Activated CD4-positive, alpha-beta memory T cell treated with anti-CD3 and anti-CD28 coated beads, Interleukin-2, amount 10 ng/mL, durations not matched to agents 7 days and 5 days (primary cell): Measurements from ENCODE around the gene NFASC. TPM values are rescaled to one million over a fixed set of nuclear protein-coding genes. Genes with fewer than 3 reads are reported as not detected.

Experiments used
- CTCF ChIA-PET: fragments of 350-600 bp; sonication (Branson Sonifier 250); formaldehyde crosslinking; loops from one replicate; lab custom pipeline; 2021; ENCODE audit warnings: antibody characterized with exemption, inconsistent platforms; lab: Charles Lee
- POLR2A ChIA-PET: fragments of 350-600 bp; sonication (Branson Sonifier 250); formaldehyde crosslinking; loops from one replicate; lab custom pipeline; 2021; ENCODE audit warnings: antibody characterized with exemption; lab: Charles Lee
- DNase-seq: peaks from one replicate; pipeline ENCODE4 v3.0.0-alpha.2; 2020
- H3K27ac Mint-ChIP-seq: one replicate; pipeline ENCODE4 v1.8.0; 2021; ENCODE audit warnings: mild to moderate bottlenecking, mixed read lengths
- H3K27me3 Mint-ChIP-seq: one replicate; pipeline ENCODE4 v1.8.0; 2021; ENCODE audit warnings: mixed read lengths
- H3K36me3 Mint-ChIP-seq: one replicate; pipeline ENCODE4 v1.8.0; 2021; ENCODE audit warnings: low read depth, mixed read lengths
- H3K4me1 Mint-ChIP-seq: one replicate; pipeline ENCODE4 v1.8.0; 2021; ENCODE audit warnings: mixed read lengths
- H3K4me3 Mint-ChIP-seq: one replicate; pipeline ENCODE4 v1.8.0; 2021; ENCODE audit warnings: mild to moderate bottlenecking, mixed read lengths
- H3K9me3 Mint-ChIP-seq: one replicate; pipeline ENCODE4 v1.8.0; 2021; ENCODE audit warnings: mixed read lengths
- total RNA-seq, 2 experiments: library from RNA; stranded (reverse); gene quantifications; one replicate each; pipeline ENCODE4 v1.2.3, GENCODE V29; 2021

The NFASC gene
- total RNA-seq, 2 experiments from 2014 or later, result 0.10 to 0.40 TPM

DNA sequence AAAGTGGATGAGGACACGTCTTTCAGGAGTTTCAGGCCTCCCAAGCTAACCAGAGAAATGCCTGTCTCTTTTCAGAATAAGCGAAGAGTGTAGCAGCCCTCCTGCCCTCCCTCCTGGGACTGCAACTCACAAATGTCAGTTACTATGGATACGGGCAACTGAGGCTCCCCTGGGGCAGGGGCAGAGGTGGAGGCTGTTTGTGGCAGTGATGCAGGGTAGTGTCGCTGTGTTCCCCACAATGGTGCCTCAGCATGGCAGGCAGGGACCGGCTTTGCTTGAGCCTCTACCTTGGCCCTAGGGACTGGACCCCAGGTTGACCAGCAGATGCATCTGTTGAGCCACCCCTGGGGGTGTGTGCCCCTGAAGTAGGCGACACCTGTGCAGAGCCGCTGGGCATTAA, 10.2 kb downstream of the NFASC start:
- Mint-ChIP-seq H3K36me3 (no peaks in the 10 kb centered on the region), H3K9me3 (no peaks in the 10 kb centered on the region), H3K4me3 (no peak overlapping the region), H3K4me1 (no peaks in the 10 kb centered on the region), H3K27me3 (peaks cover 27% of the 10 kb centered on the region), H3K27ac (no peak overlapping the region)
- DNase-seq, result no peak
- ChIA-PET POLR2A (no interaction called here), CTCF (no interaction called here)

DNA sequence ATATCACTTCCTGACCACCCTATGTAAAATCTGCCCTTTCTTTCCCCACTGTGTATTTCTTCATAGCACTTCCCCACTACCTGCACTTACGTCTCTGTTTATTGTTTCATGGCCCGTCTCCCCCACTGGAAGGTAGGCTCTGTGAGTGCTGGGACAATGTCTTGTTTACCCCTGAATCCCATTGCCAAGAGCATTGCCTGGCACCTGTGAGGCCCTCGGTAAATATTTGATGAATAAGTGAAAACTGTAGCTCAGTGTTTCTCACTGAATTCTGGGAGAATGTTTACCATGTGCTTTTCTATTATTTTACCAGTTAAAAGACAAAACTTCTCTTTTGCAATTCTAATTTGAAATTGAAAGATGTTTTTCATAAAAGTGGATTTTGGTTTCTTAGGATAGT, 11.8 kb downstream of the NFASC start:
- H3K27ac Mint-ChIP-seq, result no peak overlapping the region
- DNase-seq, result no peak
- H3K4me1 Mint-ChIP-seq, result no peaks in the 10 kb centered on the region
- peaks cover 26% of the 10 kb centered on the region for H3K27me3 Mint-ChIP-seq
- no peaks in the 10 kb centered on the region for H3K36me3 Mint-ChIP-seq
- ChIA-PET CTCF (no interaction called here), POLR2A (no interaction called here)
- H3K9me3 Mint-ChIP-seq, result no peaks in the 10 kb centered on the region
- no peak overlapping the region for H3K4me3 Mint-ChIP-seq

DNA sequence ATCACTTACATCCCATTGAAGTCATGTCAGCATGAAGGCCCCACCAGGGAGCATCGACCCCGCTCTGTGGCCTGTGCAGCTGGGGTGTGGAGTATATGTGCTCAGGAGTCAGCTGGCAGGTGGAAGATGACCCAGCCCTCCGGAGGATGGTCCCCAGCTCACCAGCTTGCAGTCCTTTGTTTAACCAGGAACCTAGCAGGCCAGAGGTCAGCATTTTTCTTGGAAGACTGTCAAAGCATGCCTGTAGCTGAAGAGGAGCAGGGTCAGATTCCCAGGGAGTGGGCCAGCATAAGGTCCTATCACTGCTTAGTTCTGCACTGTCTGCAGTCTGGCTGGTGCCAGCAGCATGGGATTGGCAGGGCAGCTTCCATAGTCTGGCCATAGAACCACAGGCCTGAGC, 12.7 kb downstream of the NFASC start:
- DNase-seq, result no peak
- no peaks in the 10 kb centered on the region for H3K9me3 Mint-ChIP-seq
- H3K4me1 Mint-ChIP-seq, result no peaks in the 10 kb centered on the region
- no peak overlapping the region for H3K4me3 Mint-ChIP-seq
- POLR2A ChIA-PET, result no interaction called here
- no peaks in the 10 kb centered on the region for H3K36me3 Mint-ChIP-seq
- no peak overlapping the region for H3K27ac Mint-ChIP-seq
- CTCF ChIA-PET, result no interaction called here
- peaks cover 25% of the 10 kb centered on the region for H3K27me3 Mint-ChIP-seq

DNA sequence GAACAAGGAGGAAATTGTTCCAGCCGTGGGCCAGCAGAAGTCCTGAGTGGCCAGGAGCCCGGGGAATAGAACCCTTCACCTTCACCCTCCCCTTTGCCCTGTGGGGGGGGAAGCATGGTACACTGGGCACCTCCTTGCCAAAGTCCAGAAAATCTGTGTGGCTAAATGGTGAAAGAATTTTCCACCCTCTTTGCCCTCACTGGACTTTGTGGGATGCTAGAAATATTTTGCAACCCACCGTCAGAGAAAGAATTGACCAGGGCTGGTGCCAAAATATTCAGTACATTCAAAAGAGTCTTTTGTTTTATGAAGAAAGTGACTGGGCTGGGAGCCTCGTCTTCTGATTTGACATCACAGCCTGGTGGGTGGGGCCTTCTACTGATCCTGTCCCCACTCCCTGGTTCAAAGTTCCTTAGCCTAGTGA, 14.6 kb downstream of the NFASC start:
- ChIA-PET POLR2A (no interaction called here), CTCF (interaction anchor here (1.5 kb wide), 1 partner anchor 78 kb away, joined by 4 read pairs; no protein-coding TSS in a partner anchor)
- Mint-ChIP-seq H3K36me3 (no peaks in the 10 kb centered on the region), H3K27me3 (peaks cover 27% of the 10 kb centered on the region), H3K27ac (no peak overlapping the region), H3K9me3 (no peaks in the 10 kb centered on the region), H3K4me3 (no peak overlapping the region), H3K4me1 (no peaks in the 10 kb centered on the region)
- DNase-seq, result no peak

DNA sequence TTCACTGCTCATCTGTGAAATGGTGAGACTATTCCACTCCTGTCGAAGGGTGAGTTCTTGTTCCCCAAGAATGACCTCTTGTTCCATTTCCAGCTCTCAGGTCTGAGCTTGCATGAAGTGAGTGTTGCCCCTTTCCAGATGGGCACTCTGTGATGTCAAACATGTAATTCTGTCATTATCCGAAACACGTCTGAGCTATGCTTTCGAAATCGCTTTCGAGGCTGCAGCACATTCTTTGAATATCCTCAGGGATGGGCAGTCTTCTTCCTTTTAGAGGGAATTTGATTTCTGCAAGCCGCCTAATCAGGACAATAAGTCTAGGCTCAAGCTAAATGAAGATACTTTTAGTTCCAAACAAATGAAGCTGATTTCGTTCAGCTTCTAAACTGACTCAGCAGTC, 15.1 kb downstream of the NFASC start:
- Mint-ChIP-seq H3K4me3 (no peak overlapping the region), H3K27me3 (peaks cover 28% of the 10 kb centered on the region), H3K27ac (no peak overlapping the region), H3K9me3 (no peaks in the 10 kb centered on the region), H3K36me3 (no peaks in the 10 kb centered on the region), H3K4me1 (no peaks in the 10 kb centered on the region)
- CTCF ChIA-PET, result interaction anchor here (1.5 kb wide), 1 partner anchor 78 kb away, joined by 4 read pairs; no protein-coding TSS in a partner anchor
- no peak for DNase-seq
- POLR2A ChIA-PET, result no interaction called here

DNA sequence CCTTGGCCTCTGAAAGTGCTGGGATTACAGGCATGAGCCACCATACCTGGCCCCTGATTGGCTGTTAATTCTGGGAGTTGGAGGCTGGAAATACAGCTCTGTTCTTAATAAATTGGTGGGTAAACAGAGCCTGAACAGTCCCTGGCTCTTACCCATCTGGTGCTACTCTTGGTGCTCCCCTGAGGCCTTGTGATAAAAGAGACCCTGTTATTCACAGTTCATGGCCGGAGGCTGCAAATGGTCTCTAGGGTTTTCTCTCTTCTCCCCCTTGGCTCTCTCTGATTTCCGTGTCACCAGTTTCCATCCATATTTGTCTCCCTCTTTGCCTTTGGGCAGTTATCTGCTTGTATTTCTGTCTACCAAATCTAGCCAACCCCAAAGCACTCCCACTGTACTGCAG, 17.2 kb downstream of the NFASC start:
- no peaks in the 10 kb centered on the region for H3K36me3 Mint-ChIP-seq
- H3K9me3 Mint-ChIP-seq, result no peaks in the 10 kb centered on the region
- ChIA-PET POLR2A (no interaction called here), CTCF (interaction anchor here (0.7 kb wide), 1 partner anchor 101 kb away, joined by 3 read pairs; no protein-coding TSS in a partner anchor)
- no peaks in the 10 kb centered on the region for H3K4me1 Mint-ChIP-seq
- DNase-seq, result no peak
- no peak overlapping the region for H3K27ac Mint-ChIP-seq
- peaks cover 35% of the 10 kb centered on the region for H3K27me3 Mint-ChIP-seq
- no peak overlapping the region for H3K4me3 Mint-ChIP-seq

DNA sequence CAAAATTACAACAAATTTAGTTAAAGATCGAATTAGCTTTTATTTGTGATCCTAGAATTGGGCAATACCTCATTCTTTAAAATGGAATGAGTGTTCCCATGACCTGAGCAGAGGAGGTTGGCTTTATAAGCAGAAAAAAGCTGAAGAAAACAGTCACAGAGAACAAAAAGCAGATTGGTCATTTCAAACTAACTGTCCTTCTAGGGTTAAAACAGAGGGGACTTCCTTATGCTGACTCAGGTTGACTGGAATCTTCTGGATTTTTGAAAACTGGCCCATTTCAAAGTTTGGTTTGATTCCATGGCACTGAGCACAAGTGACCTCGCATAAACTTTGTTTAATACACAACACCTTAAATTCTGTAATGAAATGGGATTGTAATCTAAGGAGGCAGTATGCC, 17.6 kb downstream of the NFASC start:
- no peaks in the 10 kb centered on the region for H3K9me3 Mint-ChIP-seq

DNA sequence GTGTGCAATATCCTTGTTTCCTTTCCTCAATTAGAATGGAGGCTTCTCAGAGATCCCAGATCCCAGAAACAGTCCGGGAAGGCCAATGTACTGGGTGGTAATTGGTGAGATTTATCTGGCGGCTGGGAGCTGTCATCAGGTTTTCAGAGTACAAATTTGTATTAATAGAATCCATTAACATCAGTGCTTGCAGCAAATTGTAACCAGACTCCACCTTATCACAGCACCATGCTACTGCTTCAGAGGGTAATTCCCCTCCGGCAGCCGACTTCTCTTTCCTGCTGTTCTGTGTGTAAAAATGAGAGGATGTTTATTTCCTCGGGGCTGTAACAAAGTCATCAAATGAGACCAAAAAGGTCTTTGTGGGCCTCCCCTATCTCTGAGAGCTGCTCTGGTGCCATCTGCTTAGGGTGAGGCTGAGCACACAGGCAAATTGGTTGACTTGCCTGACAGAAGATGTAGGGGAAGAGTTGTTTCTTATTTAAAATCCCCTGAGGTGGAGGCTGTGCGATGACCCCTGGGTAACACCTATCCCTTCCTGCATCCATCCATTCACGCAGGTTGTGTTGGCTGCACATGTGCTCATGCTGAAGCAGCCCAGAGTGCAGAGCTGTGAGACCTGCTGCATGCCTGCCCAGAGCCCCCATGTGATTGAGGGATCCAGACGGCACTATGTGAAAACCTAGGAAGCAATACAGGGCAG, 19.2 kb downstream of the NFASC start:
- H3K27me3 Mint-ChIP-seq, result peaks cover 44% of the 10 kb centered on the region
- ChIA-PET POLR2A (no interaction called here), CTCF (no interaction called here)
- H3K9me3 Mint-ChIP-seq, result no peaks in the 10 kb centered on the region
- H3K36me3 Mint-ChIP-seq, result no peaks in the 10 kb centered on the region
- DNase-seq, result no peak
- no peaks in the 10 kb centered on the region for H3K4me1 Mint-ChIP-seq
- no peak overlapping the region for H3K27ac Mint-ChIP-seq
- H3K4me3 Mint-ChIP-seq, result no peak overlapping the region

More for the DNA sequence above, 17.6 kb downstream of the NFASC start:
- CTCF ChIA-PET, result no interaction called here
- H3K27ac Mint-ChIP-seq, result no peak overlapping the region
- DNase-seq, result no peak
- POLR2A ChIA-PET, result no interaction called here
- no peaks in the 10 kb centered on the region for H3K4me1 Mint-ChIP-seq
- H3K4me3 Mint-ChIP-seq, result no peak overlapping the region
- no peaks in the 10 kb centered on the region for H3K36me3 Mint-ChIP-seq
- peaks cover 40% of the 10 kb centered on the region for H3K27me3 Mint-ChIP-seq

DNA sequence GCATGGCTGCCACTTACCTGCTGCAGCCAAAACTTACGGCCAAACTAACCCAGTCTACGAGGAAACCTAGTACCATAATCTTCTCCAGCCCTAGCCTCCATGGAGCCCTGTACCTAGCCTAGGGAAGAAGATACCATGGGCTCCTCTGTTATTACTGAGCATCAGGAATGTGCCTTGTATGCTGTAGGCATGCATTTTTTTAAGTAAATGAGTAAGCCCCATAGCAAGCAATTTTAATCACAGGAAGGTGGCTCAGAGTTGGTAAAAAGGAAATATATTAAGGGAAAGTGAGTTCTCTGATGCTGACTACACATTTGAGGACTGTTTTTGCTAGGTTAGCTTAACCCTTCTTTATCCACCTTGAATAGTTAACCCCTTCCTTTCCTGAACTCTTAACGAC, 21.2 kb downstream of the NFASC start:
- Mint-ChIP-seq H3K4me3 (no peak overlapping the region), H3K9me3 (no peaks in the 10 kb centered on the region), H3K4me1 (no peaks in the 10 kb centered on the region), H3K36me3 (no peaks in the 10 kb centered on the region), H3K27me3 (peaks cover 53% of the 10 kb centered on the region), H3K27ac (no peak overlapping the region)
- CTCF ChIA-PET, result no interaction called here
- no peak for DNase-seq
- POLR2A ChIA-PET, result no interaction called here

DNA sequence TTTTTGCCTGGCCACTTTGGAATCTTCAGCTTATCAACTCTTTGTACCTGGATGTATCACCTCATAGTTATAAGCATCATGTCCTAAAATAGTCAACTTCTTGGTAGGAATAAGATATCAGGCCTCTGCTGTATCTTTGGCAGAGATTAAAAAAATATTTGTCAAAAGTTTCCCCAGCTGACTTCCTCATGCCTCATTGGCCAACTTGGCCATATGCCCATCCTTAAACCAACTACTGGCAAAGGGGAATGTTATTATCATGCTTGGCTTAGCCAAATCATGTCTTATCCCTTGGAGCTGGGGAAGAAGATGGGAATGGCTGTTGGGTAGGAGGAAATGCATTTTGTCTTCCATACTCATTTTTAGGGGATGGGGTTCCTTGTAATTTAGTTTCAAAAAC, 23.4 kb downstream of the NFASC start:
- Mint-ChIP-seq H3K9me3 (no peaks in the 10 kb centered on the region), H3K36me3 (no peaks in the 10 kb centered on the region), H3K27ac (no peak overlapping the region), H3K27me3 (peaks cover 42% of the 10 kb centered on the region), H3K4me1 (no peaks in the 10 kb centered on the region), H3K4me3 (no peak overlapping the region)
- ChIA-PET POLR2A (no interaction called here), CTCF (no interaction called here)
- no peak for DNase-seq

DNA sequence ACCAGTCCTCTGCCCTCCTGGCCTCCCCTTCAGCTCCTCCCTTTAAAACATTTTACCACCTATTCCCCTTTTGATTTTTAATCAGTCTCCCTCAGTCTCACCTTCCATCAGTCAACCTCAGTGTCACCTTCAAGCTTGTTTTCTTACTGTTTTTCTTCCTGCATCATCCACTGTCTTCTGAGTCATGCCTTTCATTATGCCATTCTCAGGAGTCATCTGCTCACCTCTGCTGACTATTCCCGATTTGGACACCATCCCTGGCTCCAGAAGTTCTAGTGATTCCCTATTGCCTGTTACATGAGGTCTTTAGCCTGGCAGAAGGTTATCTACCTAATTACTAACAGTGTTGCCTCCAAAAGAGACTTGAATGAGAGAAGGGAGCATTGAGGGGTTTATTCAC, 23.9 kb downstream of the NFASC start:
- Mint-ChIP-seq H3K9me3 (no peaks in the 10 kb centered on the region), H3K36me3 (no peaks in the 10 kb centered on the region), H3K4me3 (no peak overlapping the region), H3K4me1 (no peaks in the 10 kb centered on the region), H3K27ac (no peak overlapping the region), H3K27me3 (peaks cover 42% of the 10 kb centered on the region)
- POLR2A ChIA-PET, result no interaction called here
- CTCF ChIA-PET, result no interaction called here
- no peak for DNase-seq

DNA sequence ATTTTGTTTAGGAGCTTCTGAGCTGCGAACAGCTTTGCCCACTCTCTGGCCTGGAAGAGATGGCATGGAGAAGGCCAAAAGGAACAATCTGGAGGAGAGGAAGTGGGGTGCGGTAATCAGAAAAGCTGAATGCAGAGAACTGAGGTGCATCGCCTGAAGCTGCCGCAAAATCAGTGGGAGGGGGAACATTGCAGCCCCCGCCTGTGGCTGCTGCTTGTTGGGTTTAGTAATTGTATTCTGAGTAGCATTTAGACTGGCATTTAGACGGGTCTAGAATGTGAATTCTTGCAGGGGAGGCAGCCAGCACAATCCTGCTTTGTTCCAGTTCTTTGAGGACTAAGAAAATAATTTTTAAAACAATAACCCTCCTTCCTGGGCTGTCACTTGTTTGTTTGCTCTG, 25.4 kb downstream of the NFASC start:
- H3K27ac Mint-ChIP-seq, result no peak overlapping the region
- H3K27me3 Mint-ChIP-seq, result peaks cover 44% of the 10 kb centered on the region
- ChIA-PET CTCF (no interaction called here), POLR2A (no interaction called here)
- no peaks in the 10 kb centered on the region for H3K4me1 Mint-ChIP-seq
- DNase-seq, result no peak
- no peaks in the 10 kb centered on the region for H3K36me3 Mint-ChIP-seq
- H3K4me3 Mint-ChIP-seq, result no peak overlapping the region
- no peaks in the 10 kb centered on the region for H3K9me3 Mint-ChIP-seq

DNA sequence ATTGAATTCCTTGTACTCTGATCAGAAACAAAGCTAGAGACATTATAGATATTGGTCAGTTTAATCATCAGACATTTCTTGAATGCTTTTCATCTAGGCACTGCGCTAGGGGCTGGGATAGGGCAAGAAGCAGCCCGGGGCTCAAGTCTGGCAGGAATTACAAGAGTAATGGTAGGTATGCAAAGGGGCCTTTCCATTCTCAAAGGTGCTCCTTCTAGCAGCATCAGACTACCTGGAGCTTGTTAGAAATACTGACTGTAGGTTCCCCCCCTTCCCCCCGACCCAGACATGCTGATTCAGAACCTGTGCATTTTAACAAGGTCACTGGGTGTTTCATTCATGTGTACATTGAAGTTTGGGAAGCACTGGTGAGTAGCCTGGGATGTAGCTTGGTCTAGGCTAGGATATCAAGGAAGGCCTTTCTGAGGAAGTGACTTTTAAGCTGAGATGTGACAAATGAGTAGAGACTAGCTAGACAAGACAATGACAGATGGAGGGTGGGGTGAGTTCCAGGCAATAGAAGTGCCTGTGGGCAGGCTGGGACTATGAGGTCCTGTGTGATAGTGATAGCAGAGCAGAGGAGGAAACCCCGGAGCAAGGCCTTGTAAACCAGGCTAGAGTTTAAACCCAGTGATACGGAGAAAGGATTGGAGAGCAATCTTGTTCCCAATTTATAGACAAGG, 26.3 kb downstream of the NFASC start:
- no peak for DNase-seq
- Mint-ChIP-seq H3K4me3 (no peak overlapping the region), H3K9me3 (no peaks in the 10 kb centered on the region), H3K27ac (no peak overlapping the region), H3K36me3 (no peaks in the 10 kb centered on the region), H3K4me1 (no peaks in the 10 kb centered on the region), H3K27me3 (peaks cover 43% of the 10 kb centered on the region)
- POLR2A ChIA-PET, result no interaction called here
- CTCF ChIA-PET, result no interaction called here

DNA sequence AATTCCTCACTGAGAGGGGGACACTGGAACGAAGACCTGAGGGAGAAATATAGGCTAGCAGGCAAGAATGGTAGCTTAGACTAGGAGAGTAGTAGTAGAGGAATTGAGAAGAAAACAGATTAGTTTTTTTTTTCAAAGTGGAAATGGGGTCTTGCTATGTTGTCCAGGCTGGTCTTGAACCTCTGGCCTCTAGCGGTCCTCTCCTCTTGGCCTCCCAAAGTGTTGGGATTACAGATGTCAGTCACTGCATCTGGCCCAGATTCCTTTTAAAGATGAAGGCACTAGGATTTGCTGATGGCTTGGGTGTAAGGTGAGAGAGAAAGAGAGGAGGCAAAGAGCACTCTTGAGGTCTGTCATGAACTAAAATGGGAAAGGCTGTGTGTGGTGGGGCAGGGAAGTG, 30.1 kb downstream of the NFASC start:
- POLR2A ChIA-PET, result no interaction called here
- Mint-ChIP-seq H3K27me3 (peaks cover 51% of the 10 kb centered on the region), H3K4me3 (no peak overlapping the region), H3K27ac (no peak overlapping the region), H3K9me3 (no peaks in the 10 kb centered on the region), H3K4me1 (no peaks in the 10 kb centered on the region), H3K36me3 (no peaks in the 10 kb centered on the region)
- CTCF ChIA-PET, result no interaction called here
- DNase-seq, result no peak
